Neural progenitor cell (in vitro differentiated cells): ENCODE data around the gene MEGF8. TPM values are rescaled to one million over a fixed set of nuclear protein-coding genes. Genes with fewer than 3 reads are reported as not detected.
A peak's percentile ranks its signal among the peaks of the same experiment; 100 is the strongest.

Experiments used
- DNase-seq: peaks from one replicate; pipeline ENCODE4 v3.0.0-alpha.2; 2016; ENCODE audit warnings: low spot score
- H2AFZ ChIP-seq: fragments of 200-600 bp; sonication (generic); replicated peaks from 2 replicates; pipeline ENCODE4 v1.6.1; 2016; ENCODE audit warnings: antibody characterized with exemption
- H3F3A ChIP-seq: fragments of 200-600 bp; sonication (generic); 2 replicates; pipeline ENCODE4 v1.6.1; 2016; ENCODE audit warnings: antibody characterized with exemption, low read depth
- H3K27ac ChIP-seq: fragments of 200-600 bp; sonication (generic); 2 replicates; pipeline ENCODE4 v1.5.1; 2016; ENCODE audit warnings: mild to moderate bottlenecking
- H3K27me3 ChIP-seq: fragments of 200-600 bp; sonication (generic); 2 replicates; pipeline ENCODE4 v1.6.1; 2016; ENCODE audit warnings: mild to moderate bottlenecking, moderate library complexity
- H3K36me3 ChIP-seq: fragments of 200-600 bp; sonication (generic); 2 replicates; pipeline ENCODE4 v1.5.1; 2016
- H3K4me1 ChIP-seq: fragments of 200-600 bp; sonication (generic); 2 replicates; pipeline ENCODE4 v1.6.1; 2016; ENCODE audit warnings: mixed run types
- H3K4me2 ChIP-seq: fragments of 200-600 bp; sonication (generic); 2 replicates; pipeline ENCODE4 v1.6.1; 2016
- H3K4me3 ChIP-seq: fragments of 200-600 bp; sonication (generic); 2 replicates; pipeline ENCODE4 v1.5.1; 2016
- H3K79me2 ChIP-seq: fragments of 200-600 bp; sonication (generic); 2 replicates; pipeline ENCODE4 v1.6.1; 2016; ENCODE audit warnings: low read depth
- H3K9ac ChIP-seq: fragments of 200-600 bp; sonication (generic); 2 replicates; pipeline ENCODE4 v1.6.1; 2016
- H3K9me3 ChIP-seq: fragments of 200-600 bp; sonication (generic); 2 replicates; pipeline ENCODE4 v1.5.1; 2016; ENCODE audit warnings: low read depth
- H4K20me1 ChIP-seq: fragments of 200-600 bp; sonication (generic); 2 replicates; pipeline ENCODE4 v1.6.1; 2016; ENCODE audit warnings: low read depth
- H3K27ac Mint-ChIP-seq: 3 replicates; pipeline ENCODE4 v1.8.0; 2021; ENCODE audit warnings: mixed read lengths
- H3K27me3 Mint-ChIP-seq: 2 replicates; pipeline ENCODE4 v1.8.0; 2022; ENCODE audit warnings: low read depth, mild to moderate bottlenecking, inconsistent platforms, moderate library complexity, mixed read lengths; ENCODE audit not compliant: insufficient read depth
- H3K36me3 Mint-ChIP-seq: 3 replicates; pipeline ENCODE4 v1.8.0; 2021; ENCODE audit warnings: mixed read lengths
- H3K4me1 Mint-ChIP-seq: 3 replicates; pipeline ENCODE4 v1.8.0; 2021; ENCODE audit warnings: mixed read lengths
- H3K4me3 Mint-ChIP-seq: 3 replicates; pipeline ENCODE4 v1.8.0; 2021; ENCODE audit warnings: mild to moderate bottlenecking, moderate library complexity, mixed read lengths
- H3K9me3 Mint-ChIP-seq: 3 replicates; pipeline ENCODE4 v1.8.0; 2020; ENCODE audit warnings: mixed read lengths
- CTCF ChIP-seq: fragments of 200-600 bp; sonication (generic); IDR thresholded peaks from 2 replicates; pipeline ENCODE4 v1.5.1; 2017; ENCODE audit warnings: antibody characterized with exemption, mild to moderate bottlenecking
- EZH2 ChIP-seq: fragments of 200-600 bp; sonication (generic); IDR thresholded peaks from 2 replicates; pipeline ENCODE4 v1.6.1; 2017; ENCODE audit warnings: antibody characterized with exemption, mild to moderate bottlenecking, moderate library complexity
- EZH2phosphoT487 ChIP-seq: fragments of 200-600 bp; sonication (generic); IDR thresholded peaks from 2 replicates; pipeline ENCODE4 v1.6.1; 2017; ENCODE audit warnings: antibody characterized with exemption
- total RNA-seq: library from RNA; depleted of rRNA; stranded (reverse); fragments of >200 nt; gene quantifications from 2 replicates; pipeline ENCODE4 v1.2.3, GENCODE V29; 2015; ENCODE audit warnings: low replicate concordance

The MEGF8 gene
- total RNA-seq, 1 donor from 2014 or later, result 7.3 TPM

DNA sequence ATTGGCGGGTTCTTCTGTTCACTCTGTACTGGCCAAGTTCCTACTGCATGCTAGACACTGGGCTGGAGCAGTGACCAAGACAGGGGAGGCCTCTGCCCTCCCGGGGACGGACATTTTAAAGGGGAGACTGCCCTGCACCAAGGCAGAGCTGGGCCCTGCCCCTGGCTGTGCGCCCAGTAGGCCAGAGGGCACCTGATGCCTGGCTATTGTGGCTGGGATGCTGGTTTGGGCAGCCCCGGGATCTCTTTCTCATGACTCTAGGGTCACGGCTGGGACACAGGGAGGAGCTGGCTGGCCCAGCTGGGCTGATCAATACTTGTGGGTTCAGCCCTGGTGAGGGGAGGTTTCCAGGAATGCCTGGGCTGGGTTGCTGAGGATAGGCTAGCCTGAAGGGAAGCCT, 84.0 kb downstream of the MEGF8 start:
- TF ChIP-seq EZH2phosphoT487 (no peak), CTCF (no peak)

GRCh38 chr19:42410371-42410770, 84.9 kb downstream of the MEGF8 start:
- Histone ChIP-seq H3K27me3 (peaks cover 11% of the 10 kb centered on the region), H3K4me2 (no peak overlapping the region), H3K27ac (no peak overlapping the region), H3K4me3 (no peak overlapping the region), H3F3A (peaks cover 8% of the 10 kb centered on the region), H2AFZ (no peak overlapping the region), H3K9me3 (no peaks in the 10 kb centered on the region), H3K79me2 (no peaks in the 10 kb centered on the region), H3K9ac (no peak overlapping the region), H4K20me1 (peaks cover 80% of the 10 kb centered on the region), H3K4me1 (peaks cover 7% of the 10 kb centered on the region), H3K36me3 (no peaks in the 10 kb centered on the region)
- peaks cover 12% of the 10 kb centered on the region for H3K27me3 Mint-ChIP-seq
- peaks cover 15% of the 10 kb centered on the region for H3K36me3 Mint-ChIP-seq
- H3K9me3 Mint-ChIP-seq, result no peaks in the 10 kb centered on the region
- TF ChIP-seq CTCF (no peak), EZH2phosphoT487 (no peak), EZH2 (no peak)
- DNase-seq, result no peak
- H3K4me3 Mint-ChIP-seq, result no peak overlapping the region
- H3K27ac Mint-ChIP-seq, result no peak overlapping the region
- peaks cover 18% of the 10 kb centered on the region for H3K4me1 Mint-ChIP-seq

More for the DNA sequence above, 84.0 kb downstream of the MEGF8 start:
- peaks cover 7% of the 10 kb centered on the region for H3K4me1 ChIP-seq
- Mint-ChIP-seq H3K36me3 (peaks cover 12% of the 10 kb centered on the region), H3K4me1 (peaks cover 18% of the 10 kb centered on the region), H3K27me3 (peaks cover 12% of the 10 kb centered on the region), H3K4me3 (no peak overlapping the region), H3K27ac (no peak overlapping the region), H3K9me3 (no peaks in the 10 kb centered on the region)
- no peaks in the 10 kb centered on the region for H3K36me3 ChIP-seq
- H3K4me2 ChIP-seq, result no peak overlapping the region
- H3K4me3 ChIP-seq, result no peak overlapping the region
- H3K9me3 ChIP-seq, result no peaks in the 10 kb centered on the region
- H2AFZ ChIP-seq, result no peak overlapping the region
- H3K9ac ChIP-seq, result no peak overlapping the region
- DNase-seq, result no peak
- H3K27ac ChIP-seq, result no peak overlapping the region
- H3K79me2 ChIP-seq, result no peaks in the 10 kb centered on the region
- peaks cover 8% of the 10 kb centered on the region for H3F3A ChIP-seq
- peaks cover 85% of the 10 kb centered on the region for H4K20me1 ChIP-seq
- H3K27me3 ChIP-seq, result peaks cover 8% of the 10 kb centered on the region

DNA sequence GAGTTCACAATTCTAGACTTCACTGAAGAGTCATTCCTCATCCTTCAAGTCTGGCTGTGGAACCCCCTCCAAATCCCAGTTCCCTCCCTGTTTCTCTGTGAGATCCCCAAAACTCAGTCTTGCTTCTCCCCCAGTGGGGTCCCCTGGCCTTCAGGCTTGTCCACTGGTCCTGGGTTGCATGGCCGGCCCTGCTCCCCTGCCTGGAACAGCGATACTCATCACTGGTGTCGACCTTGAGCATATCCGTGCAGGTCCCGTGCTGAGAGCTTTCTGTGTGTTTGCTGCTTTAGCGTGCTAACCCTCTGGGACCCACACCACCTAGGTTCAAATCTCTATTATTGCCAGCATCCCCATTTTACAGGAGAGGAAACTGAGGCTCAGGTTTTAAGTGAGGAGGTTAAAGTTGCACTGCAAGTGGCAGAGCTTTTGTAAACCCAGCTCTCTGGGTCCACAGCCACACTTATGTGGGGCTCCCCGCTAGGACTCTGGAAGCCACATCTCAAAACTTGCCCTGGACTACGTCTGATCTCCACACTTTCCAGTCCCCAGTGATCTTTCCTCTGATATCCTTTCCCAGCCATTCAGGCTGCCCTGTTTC, 86.2 kb downstream of the MEGF8 start:
- H3K4me3 ChIP-seq, result no peak overlapping the region
- H4K20me1 ChIP-seq, result peaks cover 82% of the 10 kb centered on the region
- no peak overlapping the region for H3K4me2 ChIP-seq
- TF ChIP-seq EZH2, result no peak
- no peak for TF ChIP-seq EZH2phosphoT487
- no peak for TF ChIP-seq CTCF
- H3K9ac ChIP-seq, result no peak overlapping the region
- Mint-ChIP-seq H3K4me1 (peaks cover 18% of the 10 kb centered on the region), H3K4me3 (peak overlapping the region; percentile 63), H3K27me3 (peaks cover 15% of the 10 kb centered on the region), H3K36me3 (peaks cover 13% of the 10 kb centered on the region), H3K27ac (peak overlapping the region; percentile 21), H3K9me3 (no peaks in the 10 kb centered on the region)
- DNase-seq, result no peak
- H3K27me3 ChIP-seq, result peaks cover 11% of the 10 kb centered on the region
- peaks cover 7% of the 10 kb centered on the region for H3K4me1 ChIP-seq
- H3K79me2 ChIP-seq, result no peaks in the 10 kb centered on the region
- no peaks in the 10 kb centered on the region for H3K9me3 ChIP-seq
- no peak overlapping the region for H2AFZ ChIP-seq
- H3K36me3 ChIP-seq, result no peaks in the 10 kb centered on the region
- H3F3A ChIP-seq, result peaks cover 8% of the 10 kb centered on the region
- no peak overlapping the region for H3K27ac ChIP-seq
